ENCODE data around the gene AKIP1.
"Not testable (repeated sequence)": the region's sequence is repeated elsewhere in the genome, so short reads cannot be mapped to it uniquely, and the experiment has no call there.

The AKIP1 gene

GRCh38 chr11:8917157-8917825 lies 6.3 kb downstream of the AKIP1 start:
- DNase-seq (ENCODE audit: low read depth, low spot score) = peak; percentile 60

GRCh38 chr11:8922691-8923090 lies 11.7 kb downstream of the AKIP1 start:
- DNase-seq (ENCODE audit: low read depth, low spot score) = no peak

GRCh38 chr11:8925711-8926110 lies 14.7 kb downstream of the AKIP1 start:
- DNase-seq (ENCODE audit: low read depth, low spot score) = no peak

GRCh38 chr11:8926236-8926635 lies 15.2 kb downstream of the AKIP1 start:
- no peak for DNase-seq (ENCODE audit: low read depth, low spot score)

GRCh38 chr11:8927233-8927632 lies 16.2 kb downstream of the AKIP1 start:
- no peak for DNase-seq (ENCODE audit: low read depth, low spot score)

GRCh38 chr11:8928205-8928604 lies 17.2 kb downstream of the AKIP1 start:
- no peak for DNase-seq (ENCODE audit: low read depth, low spot score)

GRCh38 chr11:8928981-8929615 lies 18.1 kb downstream of the AKIP1 start:
- no peak for DNase-seq (ENCODE audit: low read depth, low spot score)

- DNase-seq (ENCODE audit: low read depth, low spot score) = no peak
Measured at GRCh38 chr11:8930456-8931175, 19.6 kb downstream of the AKIP1 start.

- DNase-seq (ENCODE audit: low read depth, low spot score) = peak; percentile 79
Measured at GRCh38 chr11:8932564-8933180, 21.7 kb downstream of the AKIP1 start, which contains the start of gene C11orf16. Gene C11orf16 (minus strand): TSS chr11:8932947. CDS start chr11:8932308, 639 bp downstream.

- DNase-seq (ENCODE audit: low read depth, low spot score) = no peak
Measured at GRCh38 chr11:8933931-8934330, 22.9 kb downstream of the AKIP1 start.

GRCh38 chr11:8934742-8935488 lies 23.9 kb downstream of the AKIP1 start:
- peak; percentile 72 for DNase-seq (ENCODE audit: low read depth, low spot score)

GRCh38 chr11:8935789-8936188 lies 24.8 kb downstream of the AKIP1 start:
- DNase-seq (ENCODE audit: low read depth, low spot score) = not testable (repeated sequence)

GRCh38 chr11:8937159-8937558 lies 26.2 kb downstream of the AKIP1 start:
- DNase-seq (ENCODE audit: low read depth, low spot score) = no peak

- no peak for DNase-seq (ENCODE audit: low read depth, low spot score)
Measured at GRCh38 chr11:8937659-8938058, 26.7 kb downstream of the AKIP1 start.

GRCh38 chr11:8941341-8942103 lies 30.5 kb downstream of the AKIP1 start:
- DNase-seq (ENCODE audit: low read depth, low spot score) = no peak

- no peak for DNase-seq (ENCODE audit: low read depth, low spot score)
Measured at GRCh38 chr11:8942518-8943066, 31.6 kb downstream of the AKIP1 start, which contains the start of gene ASCL3. Gene ASCL3 (minus strand): TSS chr11:8943016. CDS start chr11:8938161, 4,855 bp downstream.

- DNase-seq (ENCODE audit: low read depth, low spot score) = no peak
Measured at GRCh38 chr11:8947230-8947943, 36.4 kb downstream of the AKIP1 start.

- no peak for DNase-seq (ENCODE audit: low read depth, low spot score)
Measured at GRCh38 chr11:8948886-8949285, 37.9 kb downstream of the AKIP1 start.

GRCh38 chr11:8956860-8957259 lies 45.9 kb downstream of the AKIP1 start:
- DNase-seq (ENCODE audit: low read depth, low spot score) = no peak
